ENCODE results near the gene HPN.

- TF ChIP-seq, protein P1, sequence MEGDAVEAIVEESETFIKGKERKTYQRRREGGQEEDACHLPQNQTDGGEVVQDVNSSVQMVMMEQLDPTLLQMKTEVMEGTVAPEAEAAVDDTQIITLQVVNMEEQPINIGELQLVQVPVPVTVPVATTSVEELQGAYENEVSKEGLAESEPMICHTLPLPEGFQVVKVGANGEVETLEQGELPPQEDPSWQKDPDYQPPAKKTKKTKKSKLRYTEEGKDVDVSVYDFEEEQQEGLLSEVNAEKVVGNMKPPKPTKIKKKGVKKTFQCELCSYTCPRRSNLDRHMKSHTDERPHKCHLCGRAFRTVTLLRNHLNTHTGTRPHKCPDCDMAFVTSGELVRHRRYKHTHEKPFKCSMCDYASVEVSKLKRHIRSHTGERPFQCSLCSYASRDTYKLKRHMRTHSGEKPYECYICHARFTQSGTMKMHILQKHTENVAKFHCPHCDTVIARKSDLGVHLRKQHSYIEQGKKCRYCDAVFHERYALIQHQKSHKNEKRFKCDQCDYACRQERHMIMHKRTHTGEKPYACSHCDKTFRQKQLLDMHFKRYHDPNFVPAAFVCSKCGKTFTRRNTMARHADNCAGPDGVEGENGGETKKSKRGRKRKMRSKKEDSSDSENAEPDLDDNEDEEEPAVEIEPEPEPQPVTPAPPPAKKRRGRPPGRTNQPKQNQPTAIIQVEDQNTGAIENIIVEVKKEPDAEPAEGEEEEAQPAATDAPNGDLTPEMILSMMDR (IDR thresholded peaks at IDR 0.05) = no peak
- no peak for TF ChIP-seq ZFX (IDR thresholded peaks at IDR 0.05; ENCODE audit: borderline replicate concordance)
Measured at GRCh38 chr19:35081201-35081600, 39.7 kb downstream of the HPN start.

Data from 22Rv1 (cell line).